ENCODE measurements around the gene TBCB.
A peak's percentile ranks its signal among the peaks of the same experiment; 100 is the strongest.

- no peak for TF ChIP-seq POLR2A (IDR thresholded peaks at IDR 0.05; ENCODE audit: low read length)
- TF ChIP-seq BCL3 (IDR thresholded peaks at IDR 0.05), result no peak
- no peak for TF ChIP-seq CTCF (IDR thresholded peaks at IDR 0.05)
- no peak for TF ChIP-seq ZC3H11A (IDR thresholded peaks at IDR 0.05)
- no peak for TF ChIP-seq EP300 (IDR thresholded peaks at IDR 0.05)
- TF ChIP-seq POLR2AphosphoS2 (conservative IDR thresholded peaks at IDR 0.05; ENCODE audit: low read length), result 0 out of 2 replicates have a peak, but pooled peaks have one; percentile 70
- no peak for TF ChIP-seq NPAS2 (CRISPR knock-in tag; IDR thresholded peaks at IDR 0.05; ENCODE audit: borderline replicate concordance)
- TF ChIP-seq RAD21 (conservative IDR thresholded peaks at IDR 0.05 in 1 of 2, IDR thresholded peaks at IDR 0.05 in 1 of 2), result no peak
These were observed 36.7 kb downstream of the TBCB start for GRCh38 chr19:36152019-36152351.

Data from A549 (cell line).